IPS-11a (cell line): ENCODE data around the gene ANKRD9.

Source experiments
- H3K4me3 ChIP-seq: one replicate; pipeline ENCODE4 v1.5.1; 2013; ENCODE audit warnings: low read depth, low read length, control low read depth

Gene ANKRD9

GRCh38 chr14:102499401-102500157 lies 10.0 kb downstream of the ANKRD9 start:
- no peak overlapping the region for H3K4me3 ChIP-seq

GRCh38 chr14:102498678-102499265 lies 10.8 kb downstream of the ANKRD9 start:
- H3K4me3 ChIP-seq: no peak overlapping the region

GRCh38 chr14:102497998-102498677 lies 11.4 kb downstream of the ANKRD9 start:
- H3K4me3 ChIP-seq: no peak overlapping the region

- no peak overlapping the region for H3K4me3 ChIP-seq
Measured at GRCh38 chr14:102496958-102497744, 12.4 kb downstream of the ANKRD9 start.

GRCh38 chr14:102496331-102496691 lies 13.3 kb downstream of the ANKRD9 start:
- H3K4me3 ChIP-seq: no peak overlapping the region

- H3K4me3 ChIP-seq: no peak overlapping the region
Measured at GRCh38 chr14:102495491-102496330, 13.9 kb downstream of the ANKRD9 start.

GRCh38 chr14:102493585-102493984 lies 16.0 kb downstream of the ANKRD9 start:
- H3K4me3 ChIP-seq: no peak overlapping the region

- no peak overlapping the region for H3K4me3 ChIP-seq
Measured at GRCh38 chr14:102493096-102493495, 16.5 kb downstream of the ANKRD9 start.

GRCh38 chr14:102492531-102492910 lies 17.1 kb downstream of the ANKRD9 start:
- no peak overlapping the region for H3K4me3 ChIP-seq

GRCh38 chr14:102491786-102492530 lies 17.6 kb downstream of the ANKRD9 start:
- no peak overlapping the region for H3K4me3 ChIP-seq

GRCh38 chr14:102491366-102491765 lies 18.2 kb downstream of the ANKRD9 start:
- H3K4me3 ChIP-seq: no peak overlapping the region

- H3K4me3 ChIP-seq: no peak overlapping the region
Measured at GRCh38 chr14:102490456-102490855, 19.1 kb downstream of the ANKRD9 start.

- no peak overlapping the region for H3K4me3 ChIP-seq
Measured at GRCh38 chr14:102487204-102487577, 22.4 kb downstream of the ANKRD9 start.

- no peak overlapping the region for H3K4me3 ChIP-seq
Measured at GRCh38 chr14:102486513-102487203, 22.9 kb downstream of the ANKRD9 start.

GRCh38 chr14:102485693-102486512 lies 23.7 kb downstream of the ANKRD9 start:
- H3K4me3 ChIP-seq: no peak overlapping the region

GRCh38 chr14:102484316-102484715 lies 25.3 kb downstream of the ANKRD9 start:
- no peak overlapping the region for H3K4me3 ChIP-seq

GRCh38 chr14:102481791-102482238 lies 27.8 kb downstream of the ANKRD9 start:
- no peak overlapping the region for H3K4me3 ChIP-seq

- no peak overlapping the region for H3K4me3 ChIP-seq
Measured at GRCh38 chr14:102481371-102481770, 28.2 kb downstream of the ANKRD9 start.
